Natural killer cell (primary cell): ENCODE data around the gene TNFSF12. TPM values are rescaled to one million over a fixed set of nuclear protein-coding genes. Genes with fewer than 3 reads are reported as not detected.

ENCODE experiments used
- ATAC-seq, 3 donors: fragments of 150-1000 bp in 2 of 3; fragments of 200-7000 bp in 1 of 3; cut with Tn5 transposase; 1 replicate in 1 of 3; 2 replicates in 2 of 3; pipeline ENCODE4 v1.10.0; 2021; ENCODE audit warnings: mild to moderate bottlenecking in 2 of 3, moderate library complexity in 2 of 3
- DNase-seq, 2 donors: peaks; one replicate each; pipeline versions ENCODE4 v3.0.0 to v3.0.0-alpha.2; 2013 to 2021; ENCODE audit warnings: mixed read lengths in 1 of 2
- H3K27ac ChIP-seq: one replicate; pipeline ENCODE4 v1.5.1; 2013; ENCODE audit warnings: mild to moderate bottlenecking, low read length
- H3K27me3 ChIP-seq: one replicate; pipeline ENCODE4 v1.6.1; 2013; ENCODE audit warnings: low read length; ENCODE audit not compliant: control insufficient read depth, insufficient read depth
- H3K36me3 ChIP-seq: one replicate; pipeline ENCODE4 v1.6.1; 2013; ENCODE audit warnings: low read length; ENCODE audit not compliant: control insufficient read depth, insufficient read depth
- H3K4me1 ChIP-seq: one replicate; pipeline ENCODE4 v1.6.1; 2013; ENCODE audit warnings: low read length; ENCODE audit not compliant: control insufficient read depth, insufficient read depth
- H3K4me3 ChIP-seq: one replicate; pipeline ENCODE4 v1.5.1; 2013; ENCODE audit warnings: low read length
- H3K9me3 ChIP-seq: one replicate; pipeline ENCODE4 v1.6.1; 2013; ENCODE audit warnings: low read length; ENCODE audit not compliant: control insufficient read depth, insufficient read depth
- H3K27ac Mint-ChIP-seq, 2 donors: one replicate each; pipeline ENCODE4 v1.8.0; 2022; ENCODE audit warnings: mild to moderate bottlenecking in 2 of 2, mixed read lengths in 2 of 2, moderate library complexity in 1 of 2
- H3K27me3 Mint-ChIP-seq, 2 donors: one replicate each; pipeline ENCODE4 v1.8.0; 2022; ENCODE audit warnings: low read depth in 2 of 2, mixed read lengths in 2 of 2
- H3K36me3 Mint-ChIP-seq: one replicate; pipeline ENCODE4 v1.8.0; 2022; ENCODE audit warnings: mixed read lengths
- H3K4me1 Mint-ChIP-seq, 2 donors: one replicate each; pipeline ENCODE4 v1.8.0; 2022; ENCODE audit warnings: mixed read lengths in 2 of 2
- H3K4me3 Mint-ChIP-seq: one replicate; pipeline ENCODE4 v1.8.0; 2022; ENCODE audit warnings: mild to moderate bottlenecking, moderate library complexity, mixed read lengths
- H3K9me3 Mint-ChIP-seq, 2 donors: one replicate each; pipeline ENCODE4 v1.8.0; 2022; ENCODE audit warnings: mixed read lengths in 2 of 2
- CTCF ChIP-seq: fragments of 200-600 bp; IDR thresholded peaks from one replicate; pipeline ENCODE4 v1.8.0; 2022; ENCODE audit warnings: antibody characterized with exemption
- WGBS: methylation state at CpG from one replicate; pipeline ENCODE4 v1.1.7; 2013; ENCODE audit warnings: missing lambda C conversion rate; ENCODE audit not compliant: insufficient coverage; 5-methylcytosine and 5-hydroxymethylcytosine counted together
- intact Hi-C: fragments of 100-400 bp; cut with micrococcal nuclease; formaldehyde crosslinking; loops from one replicate; pipeline ENCODE4 v1.14.2; 2022
- total RNA-seq, 4 donors: library from RNA; stranded (reverse); fragments of 120-200 nt in 1 of 4; gene quantifications; one replicate each; pipeline versions ENCODE4 v1.2.3 to v1.2.4, GENCODE V29; 2013 to 2022

TNFSF12 gene
- total RNA-seq, 3 donors from 2014 or later (not counting 1 experiment from before 2014, with no cell fraction given): 49.1 to 62.6 (median 60.3) TPM

DNA sequence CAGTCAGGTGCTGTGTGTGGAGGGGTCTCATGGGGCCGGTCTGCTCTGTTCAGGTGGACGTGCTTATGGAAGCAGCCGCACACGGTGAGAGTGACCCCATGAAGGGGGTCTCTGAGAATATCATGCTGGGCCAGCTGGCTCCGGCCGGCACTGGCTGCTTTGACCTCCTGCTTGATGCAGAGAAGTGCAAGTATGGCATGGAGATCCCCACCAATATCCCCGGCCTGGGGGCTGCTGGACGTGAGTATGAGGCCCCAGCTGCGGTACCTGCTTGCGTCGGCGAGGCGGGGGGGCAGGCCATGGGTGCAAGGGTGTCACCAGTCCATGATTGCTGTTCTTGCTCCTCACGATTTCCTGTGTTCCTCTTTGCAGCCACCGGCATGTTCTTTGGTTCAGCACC is 36.8 kb upstream of the TNFSF12 start:
- no peak overlapping the region for H3K27ac ChIP-seq
- DNase-seq: peak in 1 of 2 donors; percentile 18
- Mint-ChIP-seq H3K27me3 (no peaks in the 10 kb centered on the region), H3K9me3 (no peaks in the 10 kb centered on the region), H3K4me1 (peaks cover 0 to 11% of the 10 kb centered on the region in 2 donors), H3K4me3 (no peak overlapping the region), H3K27ac (peak overlapping the region in 1 of 2 donors; percentile 55), H3K36me3 (no peaks in the 10 kb centered on the region)
- no peak for TF ChIP-seq CTCF
- peaks cover 68% of the 10 kb centered on the region for H3K36me3 ChIP-seq
- intact Hi-C loops: loop anchor here (10.0 kb wide), 1 partner anchor 173 kb away; the partner anchor contains the start of genes TP53 and WRAP53
- no peaks in the 10 kb centered on the region for H3K4me1 ChIP-seq
- H3K4me3 ChIP-seq: no peak overlapping the region
- ATAC-seq: peak in 1 of 3 donors; percentile 9
- no peaks in the 10 kb centered on the region for H3K27me3 ChIP-seq
- H3K9me3 ChIP-seq: no peaks in the 10 kb centered on the region
- 97% methylated on average over 15 of the region's 15 CpGs for WGBS

DNA sequence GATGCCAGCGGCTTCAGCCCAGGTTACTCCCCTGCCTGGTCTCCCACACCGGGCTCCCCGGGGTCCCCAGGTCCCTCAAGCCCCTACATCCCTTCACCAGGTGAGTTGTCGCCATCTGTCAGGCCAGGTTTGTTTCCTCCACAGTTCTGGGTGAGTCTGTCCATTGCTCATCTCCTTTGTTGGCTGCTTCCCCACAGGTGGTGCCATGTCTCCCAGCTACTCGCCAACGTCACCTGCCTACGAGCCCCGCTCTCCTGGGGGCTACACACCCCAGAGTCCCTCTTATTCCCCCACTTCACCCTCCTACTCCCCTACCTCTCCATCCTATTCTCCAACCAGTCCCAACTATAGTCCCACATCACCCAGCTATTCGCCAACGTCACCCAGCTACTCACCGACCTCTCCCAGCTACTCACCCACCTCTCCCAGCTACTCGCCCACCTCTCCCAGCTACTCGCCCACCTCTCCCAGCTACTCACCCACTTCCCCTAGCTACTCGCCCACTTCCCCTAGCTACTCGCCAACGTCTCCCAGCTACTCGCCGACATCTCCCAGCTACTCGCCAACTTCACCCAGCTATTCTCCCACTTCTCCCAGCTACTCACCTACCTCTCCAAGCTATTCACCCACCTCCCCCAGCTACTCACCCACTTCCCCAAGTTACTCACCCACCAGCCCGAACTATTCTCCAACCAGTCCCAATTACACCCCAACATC is 35.9 kb upstream of the TNFSF12 start:
- no peaks in the 10 kb centered on the region for H3K36me3 Mint-ChIP-seq
- Histone ChIP-seq H3K4me1 (no peaks in the 10 kb centered on the region), H3K27ac (no peak overlapping the region), H3K27me3 (no peaks in the 10 kb centered on the region), H3K36me3 (peaks cover 62% of the 10 kb centered on the region), H3K9me3 (no peaks in the 10 kb centered on the region), H3K4me3 (no peak overlapping the region)
- DNase-seq (peak in 1 of 2 donors; percentile 19), ATAC-seq (peak in 1 of 3 donors; percentile 10)
- H3K27ac Mint-ChIP-seq: peak overlapping the region in 1 of 2 donors; percentile 55
- intact Hi-C loops: loop anchor here (10.0 kb wide), 1 partner anchor 172 kb away; the partner anchor contains the start of genes TP53 and WRAP53
- H3K27me3 Mint-ChIP-seq: no peaks in the 10 kb centered on the region
- no peak for TF ChIP-seq CTCF
- H3K9me3 Mint-ChIP-seq: no peaks in the 10 kb centered on the region
- H3K4me1 Mint-ChIP-seq: peaks cover 0 to 11% of the 10 kb centered on the region in 2 donors
- WGBS: 90% methylated on average over 20 of the region's 20 CpGs
- H3K4me3 Mint-ChIP-seq: no peak overlapping the region

GRCh38 chr17:7513850-7514419 is 34.9 kb upstream of the TNFSF12 start:
- Histone ChIP-seq H3K27me3 (no peaks in the 10 kb centered on the region), H3K36me3 (peaks cover 53% of the 10 kb centered on the region), H3K27ac (no peak overlapping the region), H3K4me1 (no peaks in the 10 kb centered on the region), H3K9me3 (no peaks in the 10 kb centered on the region), H3K4me3 (no peak overlapping the region)
- 84% methylated on average over 17 of the region's 17 CpGs for WGBS
- H3K9me3 Mint-ChIP-seq: no peaks in the 10 kb centered on the region
- H3K36me3 Mint-ChIP-seq: no peaks in the 10 kb centered on the region
- no peak for TF ChIP-seq CTCF
- H3K27ac Mint-ChIP-seq: peak overlapping the region in 1 of 2 donors; percentile 55
- no peaks in the 10 kb centered on the region for H3K27me3 Mint-ChIP-seq
- no peak overlapping the region for H3K4me3 Mint-ChIP-seq
- peaks cover 0 to 11% of the 10 kb centered on the region in 2 donors for H3K4me1 Mint-ChIP-seq
- peak in 1 of 2 donors; percentile 10 for DNase-seq
- intact Hi-C loops: loop anchor here (1.0 to 10.0 kb wide), 3 partner anchors 47 to 171 kb away; partner anchors contain the start of genes SENP3, TP53 and WRAP53
- no peak for ATAC-seq
